Mesenteric fat pad (tissue), 1 donor: ENCODE data around the gene CMTM1. TPM values are rescaled to one million over a fixed set of nuclear protein-coding genes. Genes with fewer than 3 reads are reported as not detected.
"Not testable (repeated sequence)": the region's sequence is repeated elsewhere in the genome, so short reads cannot be mapped to it uniquely, and the experiment has no call there.

ENCODE experiments used
- DNase-seq: peaks from one replicate; pipeline ENCODE4 v3.0.0-alpha.2; 2020; ENCODE audit warnings: low spot score
- total RNA-seq: library from RNA; stranded (reverse); fragmentation: NEBNext Ultra II Directional; extraction: Animal tissue kit (Norgen Biotek cat#: 25700); gene quantifications from one replicate; pipeline ENCODE4 v1.2.1, GENCODE V29; 2021
- donor health status: DM: yes; HTN: yes; CAD: no.

The CMTM1 gene
- total RNA-seq, 1 donor from 2014 or later: 6.4 TPM

- DNase-seq: no peak
Measured at GRCh38 chr16:66561381-66562080, 4.7 kb upstream of the CMTM1 start.

- DNase-seq: no peak
Measured at GRCh38 chr16:66562409-66562808, 3.8 kb upstream of the CMTM1 start.

- no peak for DNase-seq
Measured at GRCh38 chr16:66562986-66563385, 3.3 kb upstream of the CMTM1 start.

DNA sequence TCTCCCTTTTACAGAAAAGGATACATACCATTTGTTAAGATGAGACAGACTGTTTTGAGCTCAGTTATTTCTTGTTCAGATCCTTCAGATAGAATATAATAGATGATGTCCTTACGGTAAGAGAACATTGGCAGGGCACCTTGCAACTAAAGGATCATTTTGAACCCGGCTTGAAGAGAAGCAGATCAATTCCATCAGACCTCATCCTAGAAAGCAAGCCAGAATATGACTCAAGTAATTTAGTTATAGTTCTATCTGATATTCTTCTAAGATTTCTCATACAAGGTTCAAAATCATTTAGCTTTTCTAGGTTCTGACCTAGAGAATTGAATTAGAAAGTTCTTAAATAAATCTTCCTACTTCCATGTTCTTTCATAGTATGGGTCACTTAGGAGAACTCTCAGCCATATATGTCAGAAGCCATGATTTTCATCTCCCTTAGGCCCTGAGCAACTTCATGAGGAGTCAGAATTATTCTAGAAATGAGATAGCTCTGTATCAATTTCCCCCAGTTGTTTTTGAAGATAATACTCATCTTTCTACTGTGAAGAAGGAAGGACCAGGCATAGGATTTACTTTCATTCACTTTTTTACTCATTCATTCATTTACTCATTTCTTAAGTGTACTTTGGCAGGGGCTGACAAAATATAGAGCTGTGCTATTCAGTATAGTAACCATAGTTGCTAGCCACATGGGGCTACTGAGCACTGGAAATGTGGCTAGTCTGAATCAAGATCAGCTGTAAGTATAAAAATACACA lies 2.5 kb upstream of the CMTM1 start:
- no peak for DNase-seq

DNA sequence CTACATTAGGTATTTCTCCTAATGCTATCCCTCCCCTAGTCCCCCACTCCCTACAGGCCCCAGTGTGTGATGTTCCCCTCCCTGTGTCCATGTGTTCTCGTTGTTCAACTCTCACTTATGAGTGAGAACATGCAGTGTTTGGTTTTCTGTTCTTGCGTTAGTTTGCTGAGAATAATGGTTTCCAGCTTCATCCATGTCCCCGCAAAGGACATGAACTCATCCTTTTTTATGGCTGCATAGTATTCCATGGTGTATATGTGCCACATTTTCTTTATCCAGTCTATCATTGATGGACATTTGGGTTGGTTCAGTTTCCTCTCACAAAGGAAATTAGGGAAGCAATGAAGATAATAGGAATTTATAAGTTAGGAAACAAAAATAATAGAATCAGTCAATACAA lies 1.0 kb downstream of the CMTM1 start:
- not testable (repeated sequence) for DNase-seq

GRCh38 chr16:66568355-66568754 lies 2.1 kb downstream of the CMTM1 start:
- no peak for DNase-seq

DNA sequence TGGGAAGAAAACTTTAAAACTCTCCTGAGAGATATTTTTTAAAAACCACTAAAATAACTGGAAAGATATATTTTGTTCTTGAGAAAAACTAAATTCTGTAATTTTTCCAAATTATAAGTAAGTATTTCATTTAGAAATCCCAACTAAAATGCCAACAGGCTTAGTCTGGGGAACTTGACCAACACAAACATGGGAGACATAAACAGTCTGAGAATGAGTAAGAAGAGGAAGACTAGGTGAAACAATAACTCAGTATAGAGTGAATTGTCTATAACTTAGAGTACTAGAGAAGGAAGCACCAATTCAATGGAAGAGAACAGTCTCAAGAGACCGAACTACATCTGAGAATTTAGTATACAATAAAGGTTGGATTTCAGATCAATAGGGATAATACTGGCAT lies 2.9 kb downstream of the CMTM1 start:
- DNase-seq: no peak

DNA sequence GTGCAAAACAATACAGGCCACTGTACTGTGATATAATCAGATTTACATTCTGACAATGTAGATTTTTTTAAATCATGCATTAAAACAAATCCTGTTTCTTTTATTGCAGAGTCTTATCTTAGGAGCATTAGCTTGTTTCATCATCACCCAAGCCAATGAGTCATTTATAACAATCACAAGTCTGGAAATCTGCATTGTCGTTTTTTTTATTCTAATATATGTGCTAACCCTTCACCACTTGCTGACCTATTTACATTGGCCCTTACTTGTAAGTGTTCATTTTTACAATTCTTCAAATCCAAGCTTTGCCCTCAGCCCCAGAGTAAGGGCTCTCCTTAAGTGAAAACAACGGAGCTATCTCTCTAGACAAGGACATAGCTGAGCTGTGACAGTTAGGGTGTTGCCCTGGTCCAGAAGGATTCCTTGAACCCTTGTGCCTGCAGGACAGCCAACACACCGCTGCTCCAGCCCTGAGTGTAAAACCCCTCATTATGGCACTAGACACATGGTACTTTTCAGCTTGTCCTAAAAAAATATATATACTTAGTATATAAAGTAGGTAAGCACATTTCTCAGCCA lies 3.7 kb downstream of the CMTM1 start:
- no peak for DNase-seq

DNA sequence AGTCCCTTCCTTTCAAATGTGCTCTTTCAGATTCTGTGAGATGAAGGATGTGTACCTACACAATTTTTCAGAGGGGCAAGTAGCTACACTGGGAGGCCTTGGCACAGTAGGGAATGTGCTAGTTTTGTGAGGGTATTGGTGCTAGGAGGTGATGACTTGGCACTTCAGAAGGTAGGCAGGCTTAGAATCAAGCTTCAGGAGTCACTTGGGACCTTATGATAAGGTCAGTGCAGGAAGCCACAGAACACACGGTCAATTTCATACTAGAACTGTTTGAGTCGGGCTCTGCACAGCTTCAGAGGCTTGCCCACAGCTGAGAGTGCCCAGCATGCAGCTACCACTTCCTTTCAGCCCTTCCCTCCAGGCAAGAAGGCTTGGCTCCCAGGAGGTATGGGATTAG lies 6.1 kb downstream of the CMTM1 start:
- no peak for DNase-seq

- no peak for DNase-seq
Measured at GRCh38 chr16:66574081-66574480, 7.8 kb downstream of the CMTM1 start.

DNA sequence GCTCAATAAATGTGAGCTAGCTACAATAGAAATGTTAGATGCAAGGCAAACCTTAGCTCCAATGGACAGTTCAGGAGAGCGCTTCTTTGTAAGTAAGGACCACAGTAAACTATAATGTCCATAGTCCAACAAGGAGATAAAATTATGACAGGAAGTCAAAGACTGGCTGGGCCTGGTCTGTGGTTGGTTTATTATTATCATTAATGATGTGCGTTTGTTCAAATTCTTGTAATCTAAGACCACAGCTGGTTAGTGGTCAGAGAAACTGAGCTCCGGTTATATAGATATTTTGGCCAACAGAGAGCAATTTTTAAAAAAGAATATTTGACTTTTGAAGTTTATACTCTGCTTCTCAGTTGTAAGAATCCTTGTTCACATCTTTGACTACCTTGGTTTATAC lies 8.3 kb downstream of the CMTM1 start:
- DNase-seq: no peak

DNA sequence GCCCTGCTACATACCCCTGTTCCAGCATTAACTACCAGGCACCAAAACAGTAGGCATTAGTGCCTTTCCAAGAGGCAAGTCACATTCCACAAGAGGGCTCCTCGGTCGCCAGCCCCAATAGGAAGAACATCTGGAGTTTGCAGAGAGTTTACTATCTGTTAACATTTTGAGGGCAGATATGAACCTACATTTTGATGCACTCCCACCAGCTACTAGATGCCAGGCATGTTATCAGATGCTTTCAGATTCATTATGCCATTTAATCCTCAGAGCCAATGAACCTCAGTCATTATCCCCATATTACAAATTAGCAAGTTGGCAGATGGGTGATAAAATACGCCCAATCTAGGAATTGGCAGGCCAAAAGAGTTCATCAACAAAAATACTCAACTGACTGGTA lies 8.8 kb downstream of the CMTM1 start:
- DNase-seq: no peak

DNA sequence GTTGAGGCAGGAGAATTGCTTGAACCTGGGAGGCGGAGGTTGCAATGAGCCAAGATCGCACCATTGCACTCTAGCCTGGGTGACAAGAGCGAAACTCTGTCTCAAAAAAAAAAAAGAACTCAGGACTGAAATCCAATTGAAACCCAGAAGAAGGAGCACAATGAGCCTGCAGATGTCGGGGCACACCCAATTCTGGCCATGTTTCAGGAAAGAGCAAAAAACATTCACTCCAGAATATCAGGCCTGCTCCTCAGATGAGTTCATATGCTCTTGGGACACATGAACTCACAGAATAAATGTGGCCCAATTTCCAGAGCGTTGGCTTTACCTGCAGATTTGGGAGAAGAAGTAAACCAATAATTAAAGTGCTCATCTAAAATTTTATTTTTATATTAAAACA lies 10.1 kb downstream of the CMTM1 start:
- no peak for DNase-seq

DNA sequence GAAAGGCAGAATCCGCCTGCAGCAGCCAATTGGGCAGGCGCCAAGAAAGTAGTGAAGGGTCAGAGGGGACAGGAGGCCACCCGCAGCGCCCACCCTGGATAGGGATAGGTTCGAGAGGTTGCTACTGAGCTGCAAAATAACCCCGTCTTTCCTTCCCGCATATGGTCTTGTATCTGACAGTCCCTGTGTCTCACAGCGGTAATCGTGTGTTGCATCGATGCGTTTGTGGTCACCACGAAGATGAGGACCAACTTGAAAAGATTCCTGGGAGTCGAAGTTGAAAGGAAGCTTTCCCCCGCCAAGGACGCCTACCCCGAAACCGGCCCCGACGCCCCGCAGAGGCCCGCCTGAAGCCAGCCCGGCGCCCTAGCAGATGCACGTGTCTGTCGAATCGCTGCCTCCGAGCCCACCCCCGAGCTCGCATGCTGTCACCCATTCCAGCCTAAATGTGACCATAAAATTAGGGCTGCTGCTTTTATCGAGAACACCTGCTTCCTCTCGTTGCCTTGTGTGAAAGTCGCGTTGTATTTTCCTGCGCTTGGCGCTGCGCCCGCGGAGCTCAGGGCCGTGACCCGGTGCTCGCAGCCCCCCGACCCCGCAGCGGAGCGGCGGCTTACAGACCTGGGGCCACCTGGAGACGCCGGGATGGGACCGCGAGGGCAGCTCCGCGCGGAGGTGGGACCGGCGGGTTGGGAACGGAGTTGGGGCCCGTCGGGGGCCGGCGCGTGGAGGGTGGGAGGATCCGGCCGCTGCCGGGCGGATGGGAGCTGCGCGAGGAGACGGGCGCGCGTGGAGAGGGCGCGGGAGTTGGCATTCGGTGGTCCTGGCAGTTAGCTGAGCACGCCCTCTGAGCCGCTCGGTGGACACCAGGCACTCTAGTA lies 12.7 kb downstream of the CMTM1 start, which contains the start of gene CMTM2:
Gene CMTM2 (plus strand): TSS at position 813 of the 881 bp plus-strand sequence. CDS start 145 bp downstream, outside the sequence.
- no peak for DNase-seq

DNA sequence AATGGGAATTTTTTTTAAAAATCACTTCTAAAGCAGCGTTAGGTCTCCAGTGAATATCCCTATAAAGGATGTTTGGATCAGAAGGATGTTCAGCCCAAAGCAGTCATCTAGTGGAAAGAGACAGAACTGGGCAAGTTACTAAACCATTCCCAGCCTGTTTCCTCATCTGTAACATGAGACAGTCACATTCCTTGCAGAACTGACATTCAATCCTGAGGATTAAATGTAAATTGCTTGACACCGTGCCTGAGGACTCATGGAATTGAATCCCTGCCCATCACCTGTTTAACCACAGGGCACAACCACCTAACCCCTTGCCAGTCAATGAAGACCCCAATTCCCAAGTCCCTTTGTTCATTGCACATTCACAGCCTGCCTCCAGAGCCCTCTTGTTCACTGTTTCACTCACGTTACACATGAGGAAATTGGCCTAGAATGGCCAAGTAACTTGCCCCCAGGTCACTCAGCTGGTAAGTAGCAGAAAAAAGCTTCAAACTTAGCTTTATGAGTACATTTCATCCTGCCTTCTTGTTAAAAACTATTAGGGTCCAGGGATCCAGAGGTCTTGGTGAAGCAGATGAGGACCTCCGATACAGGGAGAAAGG lies 14.5 kb downstream of the CMTM1 start:
- DNase-seq: no peak

- no peak for DNase-seq
Measured at GRCh38 chr16:66581246-66581952, 15.2 kb downstream of the CMTM1 start.

DNA sequence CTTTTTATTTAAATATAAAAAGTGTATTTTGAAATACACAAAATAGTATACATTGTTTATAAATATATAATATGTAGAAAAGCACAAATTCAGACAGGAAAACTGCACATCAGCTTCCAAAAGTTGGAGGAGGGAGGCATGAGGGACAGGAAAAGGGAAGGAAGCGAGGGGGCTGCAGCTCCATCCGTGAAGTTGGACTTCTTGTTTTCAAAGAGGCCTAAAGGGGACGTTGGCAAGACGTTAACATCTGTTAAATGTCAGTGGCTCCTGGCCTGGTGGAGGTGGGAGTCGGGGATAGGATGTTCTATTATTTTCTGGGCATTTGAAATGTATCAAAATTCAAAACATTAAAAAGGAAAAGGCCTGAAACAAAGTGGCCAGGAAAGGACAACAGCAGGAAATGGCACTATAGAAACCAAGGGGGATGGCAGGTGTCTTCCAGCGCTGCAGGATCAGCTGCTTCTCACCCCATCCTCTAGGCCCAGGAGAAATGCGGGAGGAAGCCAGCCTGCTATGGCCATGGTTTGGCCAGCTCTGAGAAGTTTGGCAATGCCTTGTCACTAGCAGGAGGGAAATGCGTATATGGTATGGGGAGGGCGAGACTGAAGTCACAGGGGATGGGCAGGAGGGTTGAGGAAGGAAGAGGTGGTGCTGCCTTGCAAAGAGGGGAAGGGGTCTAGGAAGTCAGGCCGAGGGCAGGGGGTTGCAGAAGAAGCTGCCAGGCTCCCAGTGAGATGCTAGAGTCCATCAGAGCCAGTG lies 19.4 kb downstream of the CMTM1 start:
- no peak for DNase-seq

GRCh38 chr16:66587881-66588600 lies 21.8 kb downstream of the CMTM1 start:
- no peak for DNase-seq
